IPS-15b (cell line): ENCODE results near the gene POTEG.
"Not testable (repeated sequence)": the region's sequence is repeated elsewhere in the genome, so short reads cannot be mapped to it uniquely, and the experiment has no call there.

Experiments used
- H3K27me3 ChIP-seq: one replicate; pipeline ENCODE4 v1.6.1; 2013; ENCODE audit warnings: low read length; ENCODE audit not compliant: control insufficient read depth, insufficient read depth
- H3K36me3 ChIP-seq: one replicate; pipeline ENCODE4 v1.6.1; 2013; ENCODE audit warnings: low read length; ENCODE audit not compliant: control insufficient read depth, insufficient read depth
- H3K4me1 ChIP-seq: one replicate; pipeline ENCODE4 v1.6.1; 2013; ENCODE audit warnings: mild to moderate bottlenecking, low read length; ENCODE audit not compliant: control insufficient read depth, insufficient read depth
- H3K4me3 ChIP-seq: one replicate; pipeline ENCODE4 v1.5.1; 2013; ENCODE audit warnings: low read depth, low read length
- H3K9ac ChIP-seq: one replicate; pipeline ENCODE4 v1.6.1; 2013; ENCODE audit warnings: low read depth, mild to moderate bottlenecking, low read length
- H3K9me3 ChIP-seq: one replicate; pipeline ENCODE4 v1.6.1; 2013; ENCODE audit warnings: mild to moderate bottlenecking, low read length; ENCODE audit not compliant: control insufficient read depth, insufficient read depth

Gene POTEG

GRCh38 chr14:19402097-19402496 lies 32.0 kb downstream of the POTEG start:
- H3K36me3 ChIP-seq, H3K4me1 ChIP-seq, H3K9me3 ChIP-seq, H3K9ac ChIP-seq, H3K27me3 ChIP-seq, H3K4me3 ChIP-seq: not testable (repeated sequence)

- not testable (repeated sequence) for H3K9me3 ChIP-seq, H3K9ac ChIP-seq, H3K4me1 ChIP-seq, H3K36me3 ChIP-seq, H3K4me3 ChIP-seq, H3K27me3 ChIP-seq
Observed at GRCh38 chr14:19394727-19395126, 39.4 kb downstream of the POTEG start.

GRCh38 chr14:19390230-19390629 lies 43.9 kb downstream of the POTEG start:
- not testable (repeated sequence) for H3K9me3 ChIP-seq, H3K27me3 ChIP-seq, H3K4me3 ChIP-seq, H3K36me3 ChIP-seq, H3K4me1 ChIP-seq, H3K9ac ChIP-seq

GRCh38 chr14:19388741-19389140 lies 45.4 kb downstream of the POTEG start:
- H3K9me3 ChIP-seq, H3K4me1 ChIP-seq, H3K36me3 ChIP-seq, H3K4me3 ChIP-seq, H3K27me3 ChIP-seq, H3K9ac ChIP-seq: not testable (repeated sequence)

GRCh38 chr14:19386996-19387395 lies 47.1 kb downstream of the POTEG start:
- H3K36me3 ChIP-seq, H3K4me3 ChIP-seq, H3K9ac ChIP-seq, H3K4me1 ChIP-seq, H3K27me3 ChIP-seq, H3K9me3 ChIP-seq: not testable (repeated sequence)

- H3K27me3 ChIP-seq, H3K4me3 ChIP-seq, H3K9ac ChIP-seq: not testable (repeated sequence)
Observed at GRCh38 chr14:19386309-19386708, 47.8 kb downstream of the POTEG start.

GRCh38 chr14:19384088-19384781 lies 49.9 kb downstream of the POTEG start:
- H3K27me3 ChIP-seq, H3K9ac ChIP-seq, H3K9me3 ChIP-seq, H3K4me3 ChIP-seq, H3K36me3 ChIP-seq, H3K4me1 ChIP-seq: not testable (repeated sequence)

More at GRCh38 chr14:19386309-19386708, 47.8 kb downstream of the POTEG start:
- not testable (repeated sequence) for H3K9me3 ChIP-seq, H3K4me1 ChIP-seq, H3K36me3 ChIP-seq

- H3K4me1 ChIP-seq, H3K27me3 ChIP-seq: not testable (repeated sequence)
Observed at GRCh38 chr14:19383008-19383584, 51.0 kb downstream of the POTEG start.

GRCh38 chr14:19380137-19380536 lies 54.0 kb downstream of the POTEG start:
- H3K4me3 ChIP-seq, H3K4me1 ChIP-seq, H3K9me3 ChIP-seq, H3K36me3 ChIP-seq, H3K9ac ChIP-seq, H3K27me3 ChIP-seq: not testable (repeated sequence)

More at GRCh38 chr14:19383008-19383584, 51.0 kb downstream of the POTEG start:
- not testable (repeated sequence) for H3K9ac ChIP-seq, H3K9me3 ChIP-seq, H3K4me3 ChIP-seq, H3K36me3 ChIP-seq

GRCh38 chr14:19374451-19374903 lies 59.7 kb downstream of the POTEG start:
- not testable (repeated sequence) for H3K4me1 ChIP-seq, H3K9ac ChIP-seq, H3K9me3 ChIP-seq, H3K4me3 ChIP-seq, H3K27me3 ChIP-seq, H3K36me3 ChIP-seq

- not testable (repeated sequence) for H3K9me3 ChIP-seq, H3K4me3 ChIP-seq, H3K9ac ChIP-seq, H3K27me3 ChIP-seq, H3K36me3 ChIP-seq, H3K4me1 ChIP-seq
Observed at GRCh38 chr14:19372813-19373500, 61.2 kb downstream of the POTEG start.

- H3K27me3 ChIP-seq, H3K9me3 ChIP-seq, H3K4me3 ChIP-seq, H3K9ac ChIP-seq, H3K36me3 ChIP-seq, H3K4me1 ChIP-seq: not testable (repeated sequence)
Observed at GRCh38 chr14:19371767-19372166, 62.4 kb downstream of the POTEG start.
